Dendritic cell treated with granulocyte-macrophage colony-stimulating factor and Interleukin-4, amounts not matched to agents 40 ng/mL and 50 ng/mL, for 4 days (primary cell): ENCODE results near the gene ANKRD36B.
"Not testable (repeated sequence)": the region's sequence is repeated elsewhere in the genome, so short reads cannot be mapped to it uniquely, and the experiment has no call there.

Experiments
- H3K27ac Mint-ChIP-seq: one replicate; pipeline ENCODE4 v1.8.0; 2022; ENCODE audit warnings: mild to moderate bottlenecking, mixed read lengths
- H3K27me3 Mint-ChIP-seq: one replicate; pipeline ENCODE4 v1.8.0; 2022; ENCODE audit warnings: mild to moderate bottlenecking, mixed read lengths
- H3K36me3 Mint-ChIP-seq: one replicate; pipeline ENCODE4 v1.8.0; 2022; ENCODE audit warnings: low read depth, mixed read lengths
- H3K4me1 Mint-ChIP-seq: one replicate; pipeline ENCODE4 v1.8.0; 2022; ENCODE audit warnings: low read depth, mixed read lengths
- H3K4me3 Mint-ChIP-seq: one replicate; pipeline ENCODE4 v1.8.0; 2022; ENCODE audit warnings: mild to moderate bottlenecking, moderate library complexity, mixed read lengths
- H3K9me3 Mint-ChIP-seq: one replicate; pipeline ENCODE4 v1.8.0; 2022; ENCODE audit warnings: mixed read lengths
- intact Hi-C: fragments of 100-400 bp; cut with micrococcal nuclease; formaldehyde crosslinking; loops from one replicate; pipeline ENCODE4 v1.15.0; 2022

Gene ANKRD36B

DNA sequence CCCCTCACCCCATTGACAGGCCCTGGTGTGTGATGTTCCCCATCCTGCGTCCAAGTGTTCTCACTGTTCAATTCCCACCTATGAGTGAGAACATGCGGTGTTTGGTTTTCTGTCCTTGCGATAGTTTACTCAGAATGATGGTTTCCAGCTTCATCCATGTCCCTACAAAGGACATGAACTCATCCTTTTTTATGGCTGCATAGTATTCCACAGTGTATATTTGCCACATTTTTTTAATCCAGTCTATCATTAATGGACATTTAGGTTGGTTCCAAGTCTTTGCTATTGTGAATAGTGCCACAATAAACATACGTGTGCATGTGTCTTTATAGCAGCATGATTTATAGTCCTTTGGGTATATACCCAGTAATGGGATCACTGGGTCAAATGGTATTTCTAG lies 6.5 kb upstream of the ANKRD36B start:
- intact Hi-C loops, H3K9me3 Mint-ChIP-seq, H3K4me3 Mint-ChIP-seq, H3K27ac Mint-ChIP-seq, H3K27me3 Mint-ChIP-seq, H3K36me3 Mint-ChIP-seq: not testable (repeated sequence)
- H3K4me1 Mint-ChIP-seq, result peaks cover 13% of the 10 kb centered on the region

DNA sequence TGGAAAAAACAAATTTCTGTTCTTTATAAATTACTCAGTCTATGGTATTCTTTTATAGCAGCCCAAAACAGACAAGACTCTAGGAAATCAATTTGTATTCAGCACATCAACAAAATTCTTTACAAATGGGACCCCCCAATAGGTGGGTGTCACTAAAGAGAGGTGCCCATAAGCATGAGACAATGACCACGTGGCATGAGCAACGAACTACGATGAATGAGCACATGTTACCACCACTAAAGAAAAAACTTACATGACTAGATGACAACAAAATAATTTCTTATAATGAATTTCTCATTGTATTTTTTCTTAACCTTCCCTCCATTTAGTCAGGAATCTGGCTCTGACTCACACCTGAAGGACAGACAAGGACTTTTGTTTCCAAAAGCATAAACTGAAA lies 3.8 kb upstream of the ANKRD36B start:
- H3K27ac Mint-ChIP-seq, intact Hi-C loops, H3K9me3 Mint-ChIP-seq, H3K4me3 Mint-ChIP-seq, H3K36me3 Mint-ChIP-seq, H3K27me3 Mint-ChIP-seq: not testable (repeated sequence)
- H3K4me1 Mint-ChIP-seq, result peaks cover 18% of the 10 kb centered on the region

DNA sequence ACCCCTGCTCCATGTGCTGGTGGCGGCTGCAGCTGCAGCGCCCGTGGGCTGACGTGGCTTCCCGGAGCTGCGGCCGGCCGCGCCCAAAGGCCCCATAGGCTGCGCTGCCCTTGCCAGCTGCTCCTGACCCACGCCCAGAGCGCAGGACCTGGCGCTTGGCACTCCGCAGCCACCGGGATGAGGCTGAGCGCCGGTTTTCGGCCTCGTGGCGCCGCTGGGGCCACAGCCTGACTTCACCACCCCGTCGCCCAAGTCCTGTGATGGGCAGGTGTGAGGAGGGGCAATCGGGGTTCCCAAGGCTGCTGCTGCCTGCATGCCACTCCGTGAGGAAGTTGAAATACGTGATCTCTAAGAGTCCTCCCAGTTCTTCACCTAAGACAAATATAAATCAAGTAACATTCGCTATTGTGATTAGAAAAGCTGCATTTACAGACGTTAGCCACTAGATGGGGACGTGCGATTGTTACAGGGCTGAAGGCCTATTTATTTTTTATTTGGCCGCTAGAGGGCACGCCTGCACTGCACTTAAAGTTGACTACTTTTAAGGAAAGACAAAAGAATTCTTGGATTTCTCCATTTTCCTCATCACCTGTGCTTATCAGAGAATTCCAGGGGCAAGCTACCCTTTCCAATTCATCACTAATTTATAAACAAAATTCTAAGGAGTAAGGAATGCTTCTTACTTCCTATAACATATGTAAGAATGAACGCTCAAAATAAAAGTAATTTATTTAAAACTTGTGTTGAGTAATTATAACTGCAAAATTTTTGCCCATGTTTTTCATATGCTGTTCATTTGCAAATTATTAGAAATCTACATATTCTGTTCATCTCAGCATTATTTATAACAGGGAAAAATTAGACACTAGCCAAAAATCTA lies 1.1 kb upstream of the ANKRD36B start:
- H3K9me3 Mint-ChIP-seq, H3K36me3 Mint-ChIP-seq, H3K27me3 Mint-ChIP-seq: not testable (repeated sequence)
- Mint-ChIP-seq H3K4me3 (peak overlapping the region; percentile 87), H3K4me1 (peaks cover 18% of the 10 kb centered on the region), H3K27ac (peak overlapping the region; percentile 86)
- intact Hi-C loops, result loop anchor here (1.0 kb wide), 1 partner anchor 107 kb away; no protein-coding TSS in a partner anchor

DNA sequence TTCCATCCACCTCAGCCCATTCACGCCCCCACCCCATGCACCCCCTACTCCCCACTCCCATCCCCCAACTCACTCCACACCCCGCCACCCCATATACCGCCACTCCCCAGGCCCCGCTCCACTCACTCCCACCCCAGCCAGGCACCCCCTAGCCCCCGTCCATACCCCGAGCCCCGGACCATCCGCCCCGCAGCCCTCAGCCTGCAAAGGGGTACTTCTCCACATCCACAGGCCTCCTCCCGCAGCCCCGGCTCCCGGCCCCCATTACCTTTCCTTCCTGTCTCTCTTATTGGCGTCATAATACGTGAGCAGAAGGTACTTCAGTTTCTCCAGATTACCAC lies 450 bp downstream of the ANKRD36B start:
- H3K27ac Mint-ChIP-seq, result peak overlapping the region; percentile 86
- H3K27me3 Mint-ChIP-seq, H3K36me3 Mint-ChIP-seq, H3K9me3 Mint-ChIP-seq, intact Hi-C loops: not testable (repeated sequence)
- H3K4me3 Mint-ChIP-seq, result peak overlapping the region; percentile 87
- peaks cover 11% of the 10 kb centered on the region for H3K4me1 Mint-ChIP-seq

DNA sequence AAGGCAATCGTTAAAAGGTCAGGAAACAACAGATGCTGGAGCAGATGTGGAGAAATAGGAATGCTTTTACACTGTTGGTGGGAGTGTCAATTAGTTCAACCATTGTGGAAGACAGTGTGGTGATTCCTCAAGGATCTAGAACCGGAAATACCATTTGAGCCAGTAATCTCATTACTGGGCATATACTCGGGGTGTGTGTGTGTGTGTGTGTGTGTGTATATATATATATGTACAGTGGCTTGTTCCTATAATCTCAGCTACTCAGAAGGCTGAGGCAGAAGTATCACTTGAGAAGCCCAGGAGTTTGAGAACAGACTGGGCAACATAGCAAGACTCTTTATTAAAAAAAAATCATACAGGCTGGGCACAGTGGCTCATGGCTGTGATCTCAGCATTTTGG lies 24.0 kb downstream of the ANKRD36B start:
- H3K4me1 Mint-ChIP-seq, H3K36me3 Mint-ChIP-seq, H3K27ac Mint-ChIP-seq, H3K9me3 Mint-ChIP-seq, H3K27me3 Mint-ChIP-seq, intact Hi-C loops, H3K4me3 Mint-ChIP-seq: not testable (repeated sequence)

DNA sequence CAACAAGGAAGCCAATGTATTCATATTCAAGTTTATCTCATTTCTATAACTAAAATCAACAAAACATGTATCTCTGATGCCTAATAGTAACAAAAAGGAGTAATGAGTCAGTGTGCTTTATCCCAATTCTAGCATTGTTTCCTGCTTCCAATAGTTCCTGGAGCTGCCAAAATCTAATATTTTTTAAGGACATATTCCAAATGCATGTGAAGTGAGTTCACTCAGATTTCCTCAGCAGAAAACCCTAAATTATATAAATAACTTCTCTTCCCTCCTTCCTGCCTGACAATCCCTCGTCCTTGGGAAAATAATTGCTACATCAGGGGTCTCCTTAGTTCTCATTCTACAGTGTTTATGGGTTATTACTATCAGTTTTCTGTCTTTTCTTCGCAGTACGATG lies 37.3 kb downstream of the ANKRD36B start:
- intact Hi-C loops, H3K27me3 Mint-ChIP-seq, H3K9me3 Mint-ChIP-seq, H3K4me3 Mint-ChIP-seq, H3K4me1 Mint-ChIP-seq, H3K27ac Mint-ChIP-seq: not testable (repeated sequence)
- H3K36me3 Mint-ChIP-seq, result peaks cover 53% of the 10 kb centered on the region

DNA sequence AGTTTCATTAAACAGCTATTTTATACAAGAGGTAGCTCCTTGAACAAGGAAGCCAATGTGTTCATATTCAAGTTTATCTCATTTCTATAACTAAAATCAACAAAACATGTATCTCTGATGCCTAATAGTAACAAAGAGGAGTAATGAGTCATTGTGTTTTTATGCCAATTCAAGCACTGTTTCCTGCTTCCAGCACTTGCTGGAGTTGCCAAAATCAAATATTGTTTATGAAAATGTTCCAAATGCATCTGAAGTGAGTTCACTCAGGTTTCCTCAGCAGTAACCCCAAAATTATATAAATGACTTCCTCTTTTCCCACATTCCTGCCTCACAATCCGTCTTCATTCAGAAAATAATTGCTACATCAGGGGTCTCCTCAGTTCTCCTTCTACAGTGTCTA lies 39.2 kb downstream of the ANKRD36B start:
- H3K4me1 Mint-ChIP-seq, intact Hi-C loops, H3K9me3 Mint-ChIP-seq, H3K4me3 Mint-ChIP-seq, H3K27me3 Mint-ChIP-seq, H3K27ac Mint-ChIP-seq: not testable (repeated sequence)
- H3K36me3 Mint-ChIP-seq, result peaks cover 60% of the 10 kb centered on the region

DNA sequence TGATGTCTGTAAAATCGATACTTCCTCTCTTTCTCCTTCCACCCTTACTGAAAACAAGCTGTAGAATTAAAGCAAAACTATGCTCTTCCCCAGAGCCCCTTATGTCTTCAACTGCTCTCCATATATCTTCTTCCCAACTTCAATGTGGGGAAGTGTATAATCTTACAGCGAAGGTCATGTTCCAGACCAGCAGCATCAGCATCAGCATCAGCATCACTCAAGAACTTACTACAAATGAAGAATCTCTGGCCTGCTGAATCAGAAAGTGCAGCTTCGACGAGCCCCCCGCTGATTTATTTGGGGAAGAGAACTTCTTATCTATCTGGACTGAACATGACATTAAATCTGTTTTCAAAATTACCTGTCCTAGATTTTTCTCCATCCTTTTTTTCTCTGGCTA lies 40.6 kb downstream of the ANKRD36B start:
- H3K36me3 Mint-ChIP-seq, result peaks cover 52% of the 10 kb centered on the region
- H3K4me3 Mint-ChIP-seq, intact Hi-C loops, H3K4me1 Mint-ChIP-seq, H3K9me3 Mint-ChIP-seq, H3K27me3 Mint-ChIP-seq, H3K27ac Mint-ChIP-seq: not testable (repeated sequence)

DNA sequence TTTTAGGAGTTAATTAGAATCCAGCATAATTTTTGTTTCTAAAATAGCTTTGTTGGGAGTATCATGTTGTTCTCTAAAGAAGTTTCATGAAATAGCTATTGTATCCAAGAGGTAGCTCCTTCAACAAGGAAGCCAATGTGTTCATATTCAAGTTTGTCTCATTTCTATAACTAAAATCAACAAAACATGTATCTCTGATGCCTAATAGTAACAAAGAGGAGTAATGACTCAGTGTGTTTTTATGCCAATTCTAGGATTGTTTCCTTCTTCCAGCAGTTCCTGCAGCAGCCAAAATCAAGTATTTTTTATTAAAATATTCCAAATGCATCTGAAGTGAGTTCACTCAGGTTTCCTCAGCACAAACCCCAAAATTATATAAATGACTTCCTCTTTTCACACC lies 41.1 kb downstream of the ANKRD36B start:
- H3K27ac Mint-ChIP-seq, H3K4me3 Mint-ChIP-seq, H3K9me3 Mint-ChIP-seq, intact Hi-C loops, H3K27me3 Mint-ChIP-seq, H3K4me1 Mint-ChIP-seq: not testable (repeated sequence)
- peaks cover 52% of the 10 kb centered on the region for H3K36me3 Mint-ChIP-seq

DNA sequence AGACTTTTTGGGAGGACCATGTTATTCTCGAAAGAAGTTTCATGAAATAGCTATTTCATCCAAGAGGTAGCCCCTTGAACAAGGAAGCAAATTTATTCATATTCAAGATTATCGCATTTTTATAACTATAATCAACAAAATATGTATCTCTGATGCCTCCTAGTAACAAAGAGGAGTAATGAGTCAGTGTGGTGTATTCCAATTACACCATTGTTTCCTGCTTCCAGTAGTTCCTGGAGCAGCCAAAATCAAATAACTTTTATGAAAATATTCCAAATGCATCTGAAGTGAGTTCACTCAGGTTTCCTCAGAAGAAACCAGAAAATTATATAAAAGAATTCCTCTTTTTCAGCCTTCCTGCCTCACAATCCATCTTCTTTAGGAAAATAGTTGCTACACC lies 43.0 kb downstream of the ANKRD36B start:
- H3K27ac Mint-ChIP-seq, result no peak overlapping the region
- H3K4me1 Mint-ChIP-seq, result no peaks in the 10 kb centered on the region
- H3K27me3 Mint-ChIP-seq, result no peaks in the 10 kb centered on the region
- intact Hi-C loops, result no loop called here
- peaks cover 38% of the 10 kb centered on the region for H3K36me3 Mint-ChIP-seq
- no peak overlapping the region for H3K4me3 Mint-ChIP-seq
- H3K9me3 Mint-ChIP-seq, result no peaks in the 10 kb centered on the region

DNA sequence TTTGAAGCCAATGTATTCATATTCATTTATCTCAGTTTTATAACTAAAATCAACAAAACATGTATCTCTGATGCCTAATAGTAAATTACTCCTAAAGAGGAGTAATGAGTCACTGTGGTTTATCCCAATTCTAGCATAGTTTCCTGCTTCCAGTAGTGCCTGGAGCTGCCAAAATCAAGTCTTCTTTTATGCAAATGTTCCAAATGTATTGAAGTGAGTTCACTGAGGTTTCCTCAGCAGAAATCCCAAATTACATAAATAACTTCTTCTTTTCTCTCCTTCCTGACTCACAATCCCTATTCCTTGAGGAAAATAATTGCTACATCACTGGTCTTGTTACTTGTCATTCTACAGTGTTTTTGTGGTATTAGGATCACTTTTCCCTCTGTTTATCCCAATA lies 44.8 kb downstream of the ANKRD36B start:
- peaks cover 25% of the 10 kb centered on the region for H3K36me3 Mint-ChIP-seq
- H3K9me3 Mint-ChIP-seq, result not testable (repeated sequence)

DNA sequence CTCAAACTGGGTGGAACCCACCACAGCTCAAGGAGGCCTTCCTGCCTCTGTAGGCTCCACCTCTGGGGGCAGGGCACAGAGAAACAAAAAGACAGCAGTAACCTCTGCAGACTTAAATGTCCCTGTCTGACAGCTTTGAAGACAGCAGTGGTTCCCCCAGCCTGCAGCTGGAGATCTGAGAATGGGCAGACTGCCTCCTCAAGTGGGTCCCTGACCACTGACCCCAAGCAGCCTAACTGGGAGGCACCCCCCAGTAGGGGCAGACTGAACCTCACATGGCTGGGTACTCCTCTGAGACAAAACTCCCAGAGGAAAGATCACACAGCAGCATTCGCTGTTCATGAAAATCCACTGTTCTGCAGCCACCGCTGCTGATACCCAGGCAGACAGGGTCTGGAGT lies 63.8 kb downstream of the ANKRD36B start:
- H3K4me1 Mint-ChIP-seq, H3K4me3 Mint-ChIP-seq, H3K27ac Mint-ChIP-seq, H3K9me3 Mint-ChIP-seq, H3K36me3 Mint-ChIP-seq, intact Hi-C loops, H3K27me3 Mint-ChIP-seq: not testable (repeated sequence)

More for the DNA sequence above, 44.8 kb downstream of the ANKRD36B start:
- intact Hi-C loops, H3K27ac Mint-ChIP-seq, H3K4me3 Mint-ChIP-seq, H3K27me3 Mint-ChIP-seq, H3K4me1 Mint-ChIP-seq: not testable (repeated sequence)

DNA sequence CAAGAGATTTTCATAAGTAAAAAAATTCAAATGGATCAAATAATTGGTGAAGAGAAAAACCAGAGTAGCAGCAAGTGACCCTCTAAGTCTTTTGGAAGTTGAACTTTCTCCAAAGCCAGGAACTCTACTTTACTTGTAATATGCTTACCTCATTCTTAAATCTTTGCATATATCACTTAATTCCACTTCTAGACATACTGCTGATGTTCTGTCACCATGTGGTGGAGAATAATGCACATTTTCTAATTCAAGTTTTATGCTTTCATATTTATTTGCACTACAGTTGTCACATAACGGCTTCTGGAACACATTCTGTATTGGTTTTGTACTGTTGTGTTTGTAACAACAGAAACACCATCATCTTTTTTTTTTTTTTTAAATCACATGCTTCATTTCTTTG lies 65.9 kb downstream of the ANKRD36B start:
- H3K27me3 Mint-ChIP-seq, H3K27ac Mint-ChIP-seq, H3K4me3 Mint-ChIP-seq, intact Hi-C loops, H3K4me1 Mint-ChIP-seq, H3K9me3 Mint-ChIP-seq, H3K36me3 Mint-ChIP-seq: not testable (repeated sequence)

DNA sequence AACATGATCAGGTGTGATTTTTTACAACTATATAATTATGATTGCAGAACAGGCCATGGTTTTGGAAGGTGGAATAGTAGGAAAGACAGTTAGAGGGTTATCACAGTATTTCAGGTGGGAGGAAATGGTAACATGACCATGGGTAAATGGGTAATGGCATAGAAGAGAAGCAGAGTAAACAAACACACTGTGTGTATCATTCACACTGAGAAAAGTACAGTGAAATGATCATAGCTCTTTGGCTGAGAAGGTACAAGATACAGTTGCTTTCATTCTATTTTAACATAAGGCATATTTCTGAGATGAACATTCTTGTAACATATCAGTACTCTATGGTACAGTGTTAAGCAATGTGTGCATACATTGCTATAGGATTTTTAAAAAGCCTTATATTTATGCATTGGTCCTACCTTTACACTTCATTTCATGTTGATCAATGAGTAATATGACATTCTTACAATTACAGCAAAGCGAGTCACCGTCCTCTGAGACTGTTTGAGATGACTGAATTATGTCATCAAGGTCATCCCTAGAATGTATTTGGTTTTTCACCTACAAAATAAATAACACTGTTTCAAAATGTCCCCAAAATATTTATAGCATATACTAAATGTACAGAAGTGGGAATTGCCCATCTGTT lies 66.6 kb downstream of the ANKRD36B start:
- H3K9me3 Mint-ChIP-seq, H3K4me3 Mint-ChIP-seq, H3K27ac Mint-ChIP-seq, H3K27me3 Mint-ChIP-seq, H3K4me1 Mint-ChIP-seq, intact Hi-C loops, H3K36me3 Mint-ChIP-seq: not testable (repeated sequence)

DNA sequence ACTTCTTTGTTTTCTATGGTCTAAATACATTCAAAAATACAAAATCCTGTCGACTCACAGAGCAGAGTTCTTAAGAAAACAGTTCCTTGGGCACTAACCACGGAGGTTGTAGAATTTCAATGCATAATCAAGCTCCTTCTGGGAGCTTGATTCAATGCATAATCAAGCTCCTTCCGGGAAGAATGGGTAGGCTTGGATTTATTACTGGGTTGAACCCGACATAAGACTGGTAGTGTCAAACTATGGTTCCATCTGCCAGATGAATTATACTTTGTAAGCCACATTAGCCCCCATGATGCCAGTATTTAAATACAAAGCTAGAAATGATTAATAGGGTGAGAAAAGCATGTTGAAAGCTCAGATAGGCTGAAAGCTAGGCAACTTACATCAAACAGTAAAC lies 94.0 kb downstream of the ANKRD36B start:
- intact Hi-C loops, H3K4me3 Mint-ChIP-seq: not testable (repeated sequence)

More for the DNA sequence above, 94.0 kb downstream of the ANKRD36B start:
- not testable (repeated sequence) for H3K9me3 Mint-ChIP-seq, H3K36me3 Mint-ChIP-seq, H3K27me3 Mint-ChIP-seq, H3K27ac Mint-ChIP-seq, H3K4me1 Mint-ChIP-seq
